Ovary (tissue), 9 donors: Measurements from ENCODE around the gene THAP8. TPM values are rescaled to one million over a fixed set of nuclear protein-coding genes. Genes with fewer than 3 reads are reported as not detected.

Source experiments
- DNase-seq, 5 donors: peaks; one replicate each; pipeline ENCODE4 v3.0.0-alpha.2; 2019 to 2020
- H3K27ac ChIP-seq, 2 donors: fragments of 200-600 bp; one replicate each; pipeline versions ENCODE4 v1.5.1 to v1.8.0; 2019 to 2022
- H3K27me3 ChIP-seq: fragments of 200-600 bp; one replicate; pipeline ENCODE4 v1.8.0; 2022
- H3K36me3 ChIP-seq: fragments of 200-600 bp; sonication (generic); one replicate; pipeline ENCODE4 v1.5.1; 2019
- H3K4me1 ChIP-seq: one replicate; pipeline ENCODE4 v1.8.1; 2013; ENCODE audit warnings: mild to moderate bottlenecking, moderate library complexity; ENCODE audit not compliant: insufficient read depth
- H3K4me3 ChIP-seq: fragments of 200-600 bp; sonication (generic); one replicate; pipeline ENCODE4 v1.5.1; 2017
- H3K9me3 ChIP-seq, 2 donors: fragments of 200-600 bp in 1 of 2; sonication (generic) in 1 of 2; one replicate each; pipeline versions ENCODE4 v1.5.1 to v1.8.1; 2013 to 2019; ENCODE audit warnings: mild to moderate bottlenecking in 1 of 2, moderate library complexity in 1 of 2
- CTCF ChIP-seq, 3 donors: fragments of 450-650 bp in 2 of 3; fragments of 200-600 bp in 1 of 3; IDR thresholded peaks; one replicate each; pipeline versions ENCODE4 v1.5.1 to v1.8.0; 2016 to 2022; ENCODE audit warnings: antibody characterized with exemption in 3 of 3, mild to moderate bottlenecking in 1 of 3
- EP300 ChIP-seq: sonication (generic); formaldehyde crosslinking; IDR thresholded peaks from one replicate; pipeline ENCODE4 v1.6.1; 2017; ENCODE audit warnings: antibody characterized with exemption
- POLR2A ChIP-seq: fragments of 450-650 bp; IDR thresholded peaks from one replicate; pipeline ENCODE4 v1.6.1; 2017; ENCODE audit warnings: antibody characterized with exemption, mild to moderate bottlenecking, moderate library complexity
- WGBS, 3 donors: extraction: QIAGEN DNeasy Blood & Tissue Kit in 1 of 3; methylation state at CpG; one replicate each; pipeline versions ENCODE4 v1.1.5 to v1.1.7; 2013 to 2017; 5-methylcytosine and 5-hydroxymethylcytosine counted together
- intact Hi-C, 4 donors: fragments of 100-400 bp; cut with DNase I; formaldehyde crosslinking; loops; one replicate each; pipeline versions ENCODE4 v1.11.0 to v1.15.1; 2022 to 2023
- polyA plus RNA-seq, 2 donors: library from polyadenylated mRNA; stranded (reverse); fragments of 200-250 nt in 1 of 2; fragments of 350-450 nt in 1 of 2; fragmentation: Illumina TruSeq in 1 of 2; extraction: RNeasy Lipid Tissue Mini Kit (QIAGEN cat#74804) in 1 of 2; gene quantifications; one replicate each; pipeline ENCODE4 v1.2.3, GENCODE V29; 2013 to 2014
- total RNA-seq, 7 donors: library from RNA; depleted of rRNA in 2 of 7; stranded (reverse); fragments of >200 nt in 2 of 7; fragmentation: NEBNext Ultra II Directional in 3 of 7; extraction: Animal tissue kit (Norgen Biotek cat#: 25700) in 3 of 7; gene quantifications; one replicate each; pipeline versions ENCODE4 v1.1.0 to v1.2.4, GENCODE V29; 2016 to 2023
- donor health status: DM: no; HTN: no; CAD: no; lungs with moderate emphysema.
- donor health status: DM: no; HTN: no; CAD: no.
- donor health status: Bipolar disorder and iron deficiency.
- donor health status: DM: yes; HTN: yes; CAD: no.
- donor health status: DM: no; HTN: no; CAD: no.
- donor health status: DM: yes; HTN: yes; CAD: no.

THAP8 gene
- total and polyA plus RNA-seq, 9 donors, result 1.9 to 7.9 (median 6.4) TPM

GRCh38 chr19:35990771-35991730 lies 63.0 kb downstream of the THAP8 start:
- Histone ChIP-seq H3K4me1 (peaks cover 8% of the 10 kb centered on the region), H3K4me3 (no peak overlapping the region), H3K9me3 (no peaks in the 10 kb centered on the region), H3K27ac (no peak overlapping the region), H3K36me3 (no peaks in the 10 kb centered on the region), H3K27me3 (no peaks in the 10 kb centered on the region)
- DNase-seq, result no peak
- TF ChIP-seq POLR2A, result no peak
- WGBS, 3 donors, result 73 to 78% (median 77%) methylated on average over 10 of the region's 10 CpGs
- intact Hi-C loops, result no loop called here

GRCh38 chr19:35990156-35990555 lies 63.9 kb downstream of the THAP8 start:
- TF ChIP-seq CTCF (IDR thresholded peaks at IDR 0.05) (no peak), POLR2A (no peak), EP300 (no peak)
- DNase-seq, result no peak
- Histone ChIP-seq H3K36me3 (no peaks in the 10 kb centered on the region), H3K4me1 (peaks cover 4% of the 10 kb centered on the region), H3K27ac (no peak overlapping the region), H3K9me3 (no peaks in the 10 kb centered on the region), H3K27me3 (no peaks in the 10 kb centered on the region), H3K4me3 (no peak overlapping the region)
- intact Hi-C loops, result no loop called here
- 88 to 93% (median 89%) methylated on average over 4 of the region's 4 CpGs for WGBS, 3 donors

- H3K27ac ChIP-seq, result no peak overlapping the region
- DNase-seq, result no peak
- 86 to 88% (median 87%) methylated on average over 3 of the region's 3 CpGs for WGBS, 3 donors
- intact Hi-C loops, result no loop called here
- H3K9me3 ChIP-seq, result no peaks in the 10 kb centered on the region
- no peaks in the 10 kb centered on the region for H3K4me1 ChIP-seq
- H3K27me3 ChIP-seq, result no peaks in the 10 kb centered on the region
- TF ChIP-seq CTCF (IDR thresholded peaks at IDR 0.05), result no peak
- no peak for TF ChIP-seq EP300
- TF ChIP-seq POLR2A, result no peak
- no peaks in the 10 kb centered on the region for H3K36me3 ChIP-seq
- no peak overlapping the region for H3K4me3 ChIP-seq
Observed at GRCh38 chr19:35988824-35989223, 65.3 kb downstream of the THAP8 start.

GRCh38 chr19:35987571-35987896 lies 66.6 kb downstream of the THAP8 start:
- intact Hi-C loops, result no loop called here
- Histone ChIP-seq H3K4me1 (no peaks in the 10 kb centered on the region), H3K36me3 (no peaks in the 10 kb centered on the region), H3K9me3 (no peaks in the 10 kb centered on the region), H3K27me3 (no peaks in the 10 kb centered on the region), H3K4me3 (no peak overlapping the region), H3K27ac (no peak overlapping the region)
- TF ChIP-seq EP300 (no peak), CTCF (IDR thresholded peaks at IDR 0.05) (no peak), POLR2A (no peak)
- DNase-seq, result no peak
- 20 to 26% (median 21%) methylated on average over 8 of the region's 8 CpGs for WGBS, 3 donors
